Neural cell (in vitro differentiated cells): ENCODE results near the gene ZNF70. TPM values are rescaled to one million over a fixed set of nuclear protein-coding genes. Genes with fewer than 3 reads are reported as not detected.
"Not testable (repeated sequence)": the region's sequence is repeated elsewhere in the genome, so short reads cannot be mapped to it uniquely, and the experiment has no call there.

Source experiments
- H2AFZ ChIP-seq: fragments of 200-600, 300-800 bp; sonication (generic), shearing (Covaris generic); 2 replicates; pipeline ENCODE4 v1.6.0; 2014; ENCODE audit warnings: low read depth, mild to moderate bottlenecking, antibody characterized with exemption, low read length, moderate library complexity
- H3F3A ChIP-seq: fragments of 200-600 bp; shearing (Covaris generic); 2 replicates; pipeline ENCODE4 v1.6.1; 2016; ENCODE audit warnings: mild to moderate bottlenecking, moderate library complexity, mixed read lengths, antibody characterized with exemption, low read length; ENCODE audit not compliant: insufficient read depth, poor library complexity, severe bottlenecking
- H3K27ac ChIP-seq: fragments of 200-600, 300-800 bp; sonication (generic), shearing (Covaris generic); 2 replicates; pipeline ENCODE4 v1.5.1; 2014; ENCODE audit warnings: mild to moderate bottlenecking, low read length, moderate library complexity
- H3K27me3 ChIP-seq: fragments of 300-800, 200-600 bp; sonication (generic), shearing (Covaris generic); 2 replicates; pipeline ENCODE4 v1.6.0; 2014; ENCODE audit warnings: mild to moderate bottlenecking, low read depth, low read length, moderate library complexity; ENCODE audit not compliant: insufficient read depth
- H3K36me3 ChIP-seq: fragments of 300-800, 200-600 bp; sonication (generic), shearing (Covaris generic); 2 replicates; pipeline ENCODE4 v1.5.1; 2014; ENCODE audit warnings: mild to moderate bottlenecking, antibody characterized with exemption, low read length, moderate library complexity; ENCODE audit not compliant: insufficient read depth
- H3K4me2 ChIP-seq: fragments of 300-800, 200-600 bp; sonication (generic), shearing (Covaris generic); 2 replicates; pipeline ENCODE4 v1.6.0; 2014; ENCODE audit warnings: mild to moderate bottlenecking, low read length
- H3K4me3 ChIP-seq: fragments of 300-800, 200-600 bp; sonication (generic), shearing (Covaris generic); 2 replicates; pipeline ENCODE4 v1.5.1; 2014; ENCODE audit warnings: mild to moderate bottlenecking, low read length, moderate library complexity
- H3K79me2 ChIP-seq: fragments of 200-600 bp; shearing (Covaris generic); replicated peaks from 2 replicates; pipeline ENCODE4 v1.6.0; 2014; ENCODE audit warnings: mild to moderate bottlenecking, low read length, moderate library complexity; ENCODE audit not compliant: insufficient read depth
- H3K9ac ChIP-seq: fragments of 300-800, 200-600 bp; sonication (generic), shearing (Covaris generic); 2 replicates; pipeline ENCODE4 v1.6.1; 2016; ENCODE audit warnings: mild to moderate bottlenecking, low read length, mixed read lengths
- H3K9me2 ChIP-seq: fragments of 200-600 bp; shearing (Covaris generic); 2 replicates; pipeline ENCODE4 v1.6.1; 2016; ENCODE audit warnings: mild to moderate bottlenecking, low read length, mixed read lengths; ENCODE audit not compliant: insufficient read depth
- H3K9me3 ChIP-seq: fragments of 200-600, 300-800 bp; sonication (generic), shearing (Covaris generic); 2 replicates; pipeline ENCODE4 v1.6.1; 2016; ENCODE audit warnings: mild to moderate bottlenecking, mixed run types, low read length, moderate library complexity, mixed read lengths
- H4K20me1 ChIP-seq: fragments of 200-600 bp; shearing (Covaris generic); 2 replicates; pipeline ENCODE4 v1.6.1; 2016; ENCODE audit warnings: mild to moderate bottlenecking, mixed run types; ENCODE audit not compliant: insufficient read depth
- CTCF ChIP-seq: fragments of 450-650 bp; IDR thresholded peaks from 2 replicates; pipeline ENCODE4 v1.5.1; 2014; ENCODE audit warnings: antibody characterized with exemption, mild to moderate bottlenecking, moderate library complexity; ENCODE audit not compliant: poor library complexity, severe bottlenecking
- EP300 ChIP-seq: fragments of 450-650 bp; conservative IDR thresholded peaks from 2 replicates; pipeline ENCODE4 v1.6.1; 2014; ENCODE audit warnings: antibody characterized with exemption, mild to moderate bottlenecking, moderate library complexity; ENCODE audit not compliant: poor library complexity, severe bottlenecking
- EZH2 ChIP-seq: fragments of 200-600, 300-800 bp; shearing (Covaris generic), sonication (generic); IDR thresholded peaks from 2 replicates; pipeline ENCODE4 v1.6.1; 2014; ENCODE audit warnings: antibody characterized with exemption, low read length, borderline replicate concordance, mild to moderate bottlenecking; ENCODE audit not compliant: insufficient read depth, poor library complexity, severe bottlenecking
- MXI1 ChIP-seq: fragments of 450-650 bp; conservative IDR thresholded peaks from 2 replicates; pipeline ENCODE4 v1.6.1; 2014; ENCODE audit warnings: antibody characterized with exemption, mild to moderate bottlenecking; ENCODE audit not compliant: poor library complexity, severe bottlenecking
- POLR2AphosphoS5 ChIP-seq: IDR thresholded peaks from 2 replicates; pipeline ENCODE4 v1.6.1; 2012
- RAD21 ChIP-seq: fragments of 450-650 bp; conservative IDR thresholded peaks from 2 replicates; pipeline ENCODE4 v1.6.1; 2014; ENCODE audit warnings: antibody characterized with exemption, mild to moderate bottlenecking, moderate library complexity
- REST ChIP-seq: IDR thresholded peaks from 2 replicates; pipeline ENCODE4 v1.6.1; 2012; ENCODE audit warnings: borderline replicate concordance
- SMC3 ChIP-seq: fragments of 450-650 bp; conservative IDR thresholded peaks from 2 replicates; pipeline ENCODE4 v1.6.1; 2014; ENCODE audit warnings: antibody characterized with exemption, mild to moderate bottlenecking, moderate library complexity; ENCODE audit not compliant: poor library complexity
- TAF1 ChIP-seq: IDR thresholded peaks from 2 replicates; pipeline ENCODE4 v1.6.1; 2012; ENCODE audit warnings: low read depth
- polyA plus RNA-seq: library from polyadenylated mRNA; depleted of rRNA; stranded (reverse); fragments of >200 nt; gene quantifications from 2 replicates; pipeline ENCODE4 v1.2.3, GENCODE V29; 2014

Gene ZNF70
- polyA plus RNA-seq, 1 donor from 2014 or later = 1.3 TPM

GRCh38 chr22:23737696-23738095 is 13.2 kb downstream of the ZNF70 start:
- Histone ChIP-seq H3K27me3 (no peaks in the 10 kb centered on the region), H3K27ac (no peak overlapping the region), H3K9ac (no peak overlapping the region), H3K9me3 (no peaks in the 10 kb centered on the region), H2AFZ (no peak overlapping the region), H4K20me1 (no peaks in the 10 kb centered on the region), H3K36me3 (no peaks in the 10 kb centered on the region), H3F3A (no peaks in the 10 kb centered on the region), H3K4me3 (no peak overlapping the region), H3K9me2 (no peaks in the 10 kb centered on the region), H3K79me2 (no peaks in the 10 kb centered on the region), H3K4me2 (no peak overlapping the region)
- TF ChIP-seq TAF1 (no peak), POLR2AphosphoS5 (no peak), REST (no peak), CTCF (no peak), RAD21 (no peak), SMC3 (no peak), EP300 (no peak), EZH2 (no peak), MXI1 (no peak)

- H3K27me3 ChIP-seq, H3K4me2 ChIP-seq, H3K9ac ChIP-seq: not testable (repeated sequence)
These were observed 22.8 kb downstream of the ZNF70 start for GRCh38 chr22:23728108-23728507.

GRCh38 chr22:23722724-23723123 is 28.2 kb downstream of the ZNF70 start:
- no peaks in the 10 kb centered on the region for H3K9me3 ChIP-seq

More at GRCh38 chr22:23728108-23728507, 22.8 kb downstream of the ZNF70 start:
- H3K9me3 ChIP-seq, H3K4me3 ChIP-seq, H3K36me3 ChIP-seq, H3K9me2 ChIP-seq, H3F3A ChIP-seq, H3K27ac ChIP-seq, H3K79me2 ChIP-seq, H4K20me1 ChIP-seq, H2AFZ ChIP-seq: not testable (repeated sequence)

More at GRCh38 chr22:23722724-23723123, 28.2 kb downstream of the ZNF70 start:
- Histone ChIP-seq H3K9me2 (no peaks in the 10 kb centered on the region), H3K27ac (no peak overlapping the region), H3K36me3 (no peaks in the 10 kb centered on the region), H3K27me3 (no peaks in the 10 kb centered on the region), H3K79me2 (no peaks in the 10 kb centered on the region), H3K9ac (no peak overlapping the region), H3K4me3 (no peak overlapping the region), H4K20me1 (no peaks in the 10 kb centered on the region), H3F3A (no peaks in the 10 kb centered on the region), H3K4me2 (no peak overlapping the region), H2AFZ (no peak overlapping the region)
- no peak for TF ChIP-seq EP300
- no peak for TF ChIP-seq TAF1
- no peak for TF ChIP-seq MXI1
- TF ChIP-seq RAD21 = no peak
- no peak for TF ChIP-seq EZH2
- no peak for TF ChIP-seq REST
- no peak for TF ChIP-seq POLR2AphosphoS5
- TF ChIP-seq CTCF = no peak
- no peak for TF ChIP-seq SMC3
